Right lobe of liver (tissue), 6 donors: Measurements from ENCODE around the gene CLHC1. TPM values are rescaled to one million over a fixed set of nuclear protein-coding genes. Genes with fewer than 3 reads are reported as not detected.
"Not testable (repeated sequence)": the region's sequence is repeated elsewhere in the genome, so short reads cannot be mapped to it uniquely, and the experiment has no call there.

ENCODE experiments used
- ATAC-seq, 4 donors: fragments of 200-7000 bp; cut with Tn5 transposase; one replicate each; pipeline ENCODE4 v1.9.1; 2020; ENCODE audit warnings: mild to moderate bottlenecking in 4 of 4, moderate library complexity in 4 of 4
- DNase-seq, 3 donors: peaks; one replicate each; pipeline ENCODE4 v3.0.0-alpha.2; 2020
- H3K27ac ChIP-seq, 3 donors: fragments of 200-600 bp; one replicate each; pipeline ENCODE4 v1.8.0; 2022
- H3K27me3 ChIP-seq, 2 donors: fragments of 200-600 bp; one replicate each; pipeline ENCODE4 v1.8.0; 2022
- H3K36me3 ChIP-seq, 4 donors: fragments of 200-600 bp; sonication (generic) in 1 of 4; one replicate each; pipeline versions ENCODE4 v1.5.1 to v1.8.0; 2017 to 2022; ENCODE audit warnings: control low read depth in 1 of 4
- H3K4me1 ChIP-seq, 4 donors: fragments of 200-600 bp; sonication (generic) in 1 of 4; one replicate each; pipeline versions ENCODE4 v1.5.1 to v1.8.0; 2017 to 2022; ENCODE audit warnings: control low read depth in 1 of 4
- H3K4me3 ChIP-seq, 3 donors: fragments of 200-600 bp; one replicate each; pipeline ENCODE4 v1.8.0; 2022
- H3K9me3 ChIP-seq, 4 donors: fragments of 200-600 bp; sonication (generic) in 1 of 4; one replicate each; pipeline versions ENCODE4 v1.5.1 to v1.8.0; 2017 to 2022; ENCODE audit warnings: control low read depth in 1 of 4
- POLR2A ChIP-seq: fragments of 450-650 bp; IDR thresholded peaks from one replicate; pipeline ENCODE4 v1.6.1; 2017; ENCODE audit warnings: antibody characterized with exemption, mild to moderate bottlenecking
- WGBS: methylation state at CpG from one replicate; pipeline ENCODE4 v1.1.6; 2018; ENCODE audit warnings: low coverage, low lambda C conversion rate; ENCODE audit not compliant: insufficient coverage; ENCODE audit errors: missing lambda C conversion rate; 5-methylcytosine and 5-hydroxymethylcytosine counted together
- intact Hi-C, 2 donors: fragments of 100-400 bp; cut with DNase I; formaldehyde crosslinking; loops; one replicate each; pipeline versions ENCODE4 v1.11.2 to v1.14.1; 2022
- total RNA-seq, 6 experiments: library from RNA; depleted of rRNA in 2 of 6; stranded (reverse); fragments of >200 nt in 2 of 6; fragmentation: NEBNext Ultra II Directional in 3 of 6; extraction: Animal tissue kit (Norgen Biotek cat#: 25700) in 3 of 6; gene quantifications; one replicate each; pipeline versions ENCODE4 v1.1.0 to v1.2.4, GENCODE V29; 2016 to 2023
- TF ChIP-seq, protein P1 (sequence below), 4 donors: fragments of 200-600 bp in 3 of 4; fragments of 450-650 bp in 1 of 4; IDR thresholded peaks; one replicate each; pipeline versions ENCODE4 v1.5.1 to v1.8.0; 2016 to 2022; ENCODE audit warnings: antibody characterized with exemption in 4 of 4, mild to moderate bottlenecking in 2 of 4
- donor health status: DM: no; HTN: yes; CAD: no.
- donor health status: DM: no; HTN: no; CAD: no.
- donor health status: DM: no; HTN: no; CAD: no.
- donor health status: DM: no; HTN: yes; CAD: no.
- donor health status: DM: no; HTN: yes; CAD: no.

Gene CLHC1
- total RNA-seq, 6 experiments from 2014 or later, result 1.5 to 5.0 (median 3.7) TPM

DNA sequence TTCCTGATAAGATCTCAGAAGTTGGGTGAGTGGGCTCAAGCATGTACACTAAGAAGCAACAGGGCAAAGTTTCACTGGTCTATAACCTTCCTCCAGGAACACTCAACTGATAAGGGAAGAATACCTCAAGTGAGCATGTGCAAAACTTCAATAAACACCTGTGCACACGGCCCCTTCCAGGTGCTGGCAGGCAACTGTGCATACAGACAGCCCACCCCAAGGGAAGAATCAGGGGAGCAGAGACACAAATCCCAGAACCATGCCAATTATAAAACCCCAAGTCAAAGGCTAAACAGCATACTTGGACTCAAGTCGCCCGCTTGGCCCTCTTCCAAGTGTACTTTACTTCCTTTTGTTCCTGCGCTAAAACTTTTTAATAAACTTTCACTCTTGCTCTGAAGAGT, 96.0 kb downstream of the CLHC1 start:
- intact Hi-C loops, result no loop called here
- no peak overlapping the region for H3K27ac ChIP-seq
- H3K36me3 ChIP-seq, result no peaks in the 10 kb centered on the region
- DNase-seq (no peak), ATAC-seq (no peak)
- no peaks in the 10 kb centered on the region for H3K27me3 ChIP-seq
- no peak for TF ChIP-seq POLR2A
- TF ChIP-seq, protein P1, sequence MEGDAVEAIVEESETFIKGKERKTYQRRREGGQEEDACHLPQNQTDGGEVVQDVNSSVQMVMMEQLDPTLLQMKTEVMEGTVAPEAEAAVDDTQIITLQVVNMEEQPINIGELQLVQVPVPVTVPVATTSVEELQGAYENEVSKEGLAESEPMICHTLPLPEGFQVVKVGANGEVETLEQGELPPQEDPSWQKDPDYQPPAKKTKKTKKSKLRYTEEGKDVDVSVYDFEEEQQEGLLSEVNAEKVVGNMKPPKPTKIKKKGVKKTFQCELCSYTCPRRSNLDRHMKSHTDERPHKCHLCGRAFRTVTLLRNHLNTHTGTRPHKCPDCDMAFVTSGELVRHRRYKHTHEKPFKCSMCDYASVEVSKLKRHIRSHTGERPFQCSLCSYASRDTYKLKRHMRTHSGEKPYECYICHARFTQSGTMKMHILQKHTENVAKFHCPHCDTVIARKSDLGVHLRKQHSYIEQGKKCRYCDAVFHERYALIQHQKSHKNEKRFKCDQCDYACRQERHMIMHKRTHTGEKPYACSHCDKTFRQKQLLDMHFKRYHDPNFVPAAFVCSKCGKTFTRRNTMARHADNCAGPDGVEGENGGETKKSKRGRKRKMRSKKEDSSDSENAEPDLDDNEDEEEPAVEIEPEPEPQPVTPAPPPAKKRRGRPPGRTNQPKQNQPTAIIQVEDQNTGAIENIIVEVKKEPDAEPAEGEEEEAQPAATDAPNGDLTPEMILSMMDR (IDR thresholded peaks at IDR 0.05), result no peak
- H3K9me3 ChIP-seq, result no peaks in the 10 kb centered on the region
- WGBS, result 24% methylated on average over 3 of the region's 4 CpGs
- H3K4me1 ChIP-seq, result peaks cover 0 to 16% (median 0%) of the 10 kb centered on the region in 4 donors
- H3K4me3 ChIP-seq, result no peak overlapping the region

DNA sequence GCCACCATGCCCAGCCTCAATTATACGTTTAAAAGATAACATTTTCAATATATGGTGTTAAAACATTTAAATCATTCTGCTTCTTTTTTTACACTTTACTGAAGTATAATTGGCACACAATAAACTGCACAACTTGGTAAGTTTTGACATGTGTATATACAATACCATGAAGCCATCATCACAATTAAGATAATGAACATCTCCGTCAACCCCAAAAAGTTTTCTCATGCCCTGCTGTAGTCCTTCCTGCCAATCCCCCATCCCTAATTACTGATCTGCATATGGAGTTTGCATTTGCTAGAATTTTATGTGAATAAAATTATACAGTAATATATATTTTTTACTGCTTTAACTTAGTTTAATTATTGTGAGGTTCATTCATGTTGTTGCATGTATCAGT, 96.6 kb downstream of the CLHC1 start:
- WGBS, result 19% methylated on average over 2 of the region's 2 CpGs
- Histone ChIP-seq H3K36me3 (no peaks in the 10 kb centered on the region), H3K4me3 (no peak overlapping the region), H3K27me3 (no peaks in the 10 kb centered on the region), H3K4me1 (peaks cover 0 to 16% (median 0%) of the 10 kb centered on the region in 4 donors), H3K9me3 (no peaks in the 10 kb centered on the region), H3K27ac (no peak overlapping the region)
- DNase-seq (no peak), ATAC-seq (no peak)
- TF ChIP-seq POLR2A, result no peak
- intact Hi-C loops, result no loop called here

DNA sequence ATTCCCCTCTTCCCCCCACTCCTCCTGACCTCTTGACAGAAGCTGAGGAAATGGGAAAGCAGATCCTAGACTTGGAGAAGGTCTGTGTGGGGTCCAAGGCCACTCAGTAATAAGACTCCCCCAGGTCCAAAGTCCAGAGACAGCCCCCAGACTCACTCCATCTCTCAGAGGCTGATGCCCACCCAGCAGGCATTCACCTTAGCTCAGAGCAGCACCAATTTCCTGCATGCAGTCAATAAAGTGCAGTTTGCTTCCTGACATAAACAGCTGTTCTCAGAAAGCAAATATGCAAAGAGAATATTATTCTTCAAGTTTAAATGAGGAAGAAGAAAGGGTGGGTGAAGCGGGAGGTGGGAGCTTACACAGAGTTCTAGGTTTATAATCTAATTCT, 97.8 kb downstream of the CLHC1 start:
- Histone ChIP-seq H3K36me3 (no peaks in the 10 kb centered on the region), H3K4me3 (peak overlapping the region in 1 of 3 donors; percentile 7), H3K27ac (peak overlapping the region; percentile 68 to 92 (median 85)), H3K27me3 (no peaks in the 10 kb centered on the region), H3K4me1 (peaks cover 0 to 16% (median 0%) of the 10 kb centered on the region in 4 donors), H3K9me3 (no peaks in the 10 kb centered on the region)
- no peak for DNase-seq
- WGBS, result 67% methylated on average over 1 of the region's 1 CpG
- intact Hi-C loops, result no loop called here
- peak in 3 of 4 donors; percentile 1 to 28 (median 15) for ATAC-seq
- TF ChIP-seq, protein P1 (IDR thresholded peaks at IDR 0.05), result no peak
- no peak for TF ChIP-seq POLR2A

- Histone ChIP-seq H3K4me3 (peak overlapping the region; percentile 26 to 41 (median 40)), H3K27ac (peak overlapping the region; percentile 68 to 92 (median 85)), H3K4me1 (peaks cover 0 to 16% (median 0%) of the 10 kb centered on the region in 4 donors), H3K36me3 (no peaks in the 10 kb centered on the region), H3K27me3 (no peaks in the 10 kb centered on the region), H3K9me3 (no peaks in the 10 kb centered on the region)
- 6% methylated on average over 10 of the region's 10 CpGs for WGBS
- DNase-seq (peak in 2 of 3 donors; percentile 27 to 66), ATAC-seq (peak; percentile 86 to 94 (median 90))
- intact Hi-C loops, result no loop called here
- TF ChIP-seq POLR2A, result peak; percentile 54
- TF ChIP-seq, protein P1 (IDR thresholded peaks at IDR 0.05), result no peak
These were observed 98.4 kb downstream of the CLHC1 start for GRCh38 chr2:55133467-55134315.

DNA sequence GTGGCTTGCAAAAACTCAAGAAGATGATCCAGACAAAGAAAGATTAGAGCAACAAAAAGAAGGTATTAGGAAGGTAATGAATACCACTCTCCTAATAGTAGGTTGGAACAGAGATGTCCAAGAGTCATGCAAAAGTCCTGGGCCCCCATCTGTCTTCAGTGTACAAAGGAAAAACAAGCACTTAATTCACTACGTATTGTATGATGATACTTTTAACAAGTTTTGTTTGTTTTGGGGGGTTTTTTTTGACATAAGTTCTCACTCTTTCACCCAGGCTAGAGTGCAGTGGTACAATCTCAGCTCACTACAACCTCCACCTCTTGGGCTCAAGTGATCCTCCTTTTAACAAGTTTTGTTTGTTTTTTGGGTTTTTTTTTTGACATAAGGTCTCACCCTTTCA, 101.2 kb downstream of the CLHC1 start:
- WGBS, result 75% methylated on average over 1 of the region's 1 CpG
- Histone ChIP-seq H3K27ac (no peak overlapping the region), H3K4me3 (no peak overlapping the region), H3K27me3 (no peaks in the 10 kb centered on the region), H3K4me1 (peaks cover 0 to 8% (median 0%) of the 10 kb centered on the region in 4 donors), H3K9me3 (no peaks in the 10 kb centered on the region), H3K36me3 (no peaks in the 10 kb centered on the region)
- DNase-seq, result no peak
- intact Hi-C loops, result no loop called here
- no peak for ATAC-seq
- TF ChIP-seq, protein P1 (IDR thresholded peaks at IDR 0.05), result no peak
- no peak for TF ChIP-seq POLR2A

DNA sequence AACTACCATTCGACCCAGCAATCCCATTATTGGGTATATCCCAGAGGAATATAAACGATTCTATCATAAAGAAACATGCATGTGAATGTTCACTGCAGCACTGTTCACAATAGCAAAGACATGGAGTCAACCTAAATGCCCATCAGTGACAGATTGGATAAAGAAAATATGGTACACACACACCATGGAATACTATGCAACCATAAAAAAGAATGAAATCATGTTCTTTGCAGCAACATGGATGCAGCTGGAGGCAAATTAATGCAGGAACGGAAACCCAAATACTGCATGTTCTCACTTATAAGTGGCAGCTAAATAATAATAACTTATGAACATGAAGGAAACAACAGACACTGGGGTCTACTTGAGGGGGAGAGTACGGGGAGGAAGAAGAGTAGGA, 105.5 kb downstream of the CLHC1 start:
- DNase-seq, ATAC-seq, intact Hi-C loops, H3K4me1 ChIP-seq, H3K4me3 ChIP-seq, H3K27me3 ChIP-seq, H3K36me3 ChIP-seq, H3K27ac ChIP-seq, H3K9me3 ChIP-seq: not testable (repeated sequence)
- WGBS, result 80% methylated on average over 4 of the region's 4 CpGs
